GM12801 (cell line): ENCODE results near the gene ZSCAN9.

ENCODE experiments used
- CTCF ChIP-seq: IDR thresholded peaks from one replicate; pipeline ENCODE4 v1.5.1; 2011; ENCODE audit warnings: control low read depth; ENCODE audit not compliant: insufficient read length; ENCODE audit errors: extremely low read depth

Gene ZSCAN9

GRCh38 chr6:28258877-28259777 lies 34.1 kb downstream of the ZSCAN9 start, which contains the start of gene NKAPL:
Gene NKAPL (plus strand): TSS chr6:28259297. CDS start chr6:28259372, 75 bp downstream.
- TF ChIP-seq CTCF, result no peak

- no peak for TF ChIP-seq CTCF
These were observed 38.8 kb downstream of the ZSCAN9 start for GRCh38 chr6:28263922-28264321.

- no peak for TF ChIP-seq CTCF
These were observed 39.8 kb downstream of the ZSCAN9 start for GRCh38 chr6:28264834-28265401.

- no peak for TF ChIP-seq CTCF
These were observed 41.5 kb downstream of the ZSCAN9 start for GRCh38 chr6:28266563-28266961.

- TF ChIP-seq CTCF, result no peak
These were observed 42.1 kb downstream of the ZSCAN9 start, which contains the start of gene ZSCAN26 for GRCh38 chr6:28266962-28267694. Gene ZSCAN26 (plus strand): TSS chr6:28267143. CDS start chr6:28271920, 4,777 bp downstream.

GRCh38 chr6:28267695-28268059 lies 42.6 kb downstream of the ZSCAN9 start:
- no peak for TF ChIP-seq CTCF

GRCh38 chr6:28269492-28269891 lies 44.4 kb downstream of the ZSCAN9 start:
- TF ChIP-seq CTCF, result no peak
